Neural cell (in vitro differentiated cells): ENCODE measurements around the gene TMF1.

Source experiments
- CTCF ChIP-seq: fragments of 450-650 bp; IDR thresholded peaks from 2 replicates; pipeline ENCODE4 v1.5.1; 2014; ENCODE audit warnings: antibody characterized with exemption, mild to moderate bottlenecking, moderate library complexity; ENCODE audit not compliant: poor library complexity, severe bottlenecking
- EP300 ChIP-seq: fragments of 450-650 bp; conservative IDR thresholded peaks from 2 replicates; pipeline ENCODE4 v1.6.1; 2014; ENCODE audit warnings: antibody characterized with exemption, mild to moderate bottlenecking, moderate library complexity; ENCODE audit not compliant: poor library complexity, severe bottlenecking
- EZH2 ChIP-seq: fragments of 200-600, 300-800 bp; shearing (Covaris generic), sonication (generic); IDR thresholded peaks from 2 replicates; pipeline ENCODE4 v1.6.1; 2014; ENCODE audit warnings: antibody characterized with exemption, low read length, borderline replicate concordance, mild to moderate bottlenecking; ENCODE audit not compliant: insufficient read depth, poor library complexity, severe bottlenecking
- POLR2AphosphoS5 ChIP-seq: IDR thresholded peaks from 2 replicates; pipeline ENCODE4 v1.6.1; 2012
- REST ChIP-seq: IDR thresholded peaks from 2 replicates; pipeline ENCODE4 v1.6.1; 2012; ENCODE audit warnings: borderline replicate concordance
- TAF1 ChIP-seq: IDR thresholded peaks from 2 replicates; pipeline ENCODE4 v1.6.1; 2012; ENCODE audit warnings: low read depth

DNA sequence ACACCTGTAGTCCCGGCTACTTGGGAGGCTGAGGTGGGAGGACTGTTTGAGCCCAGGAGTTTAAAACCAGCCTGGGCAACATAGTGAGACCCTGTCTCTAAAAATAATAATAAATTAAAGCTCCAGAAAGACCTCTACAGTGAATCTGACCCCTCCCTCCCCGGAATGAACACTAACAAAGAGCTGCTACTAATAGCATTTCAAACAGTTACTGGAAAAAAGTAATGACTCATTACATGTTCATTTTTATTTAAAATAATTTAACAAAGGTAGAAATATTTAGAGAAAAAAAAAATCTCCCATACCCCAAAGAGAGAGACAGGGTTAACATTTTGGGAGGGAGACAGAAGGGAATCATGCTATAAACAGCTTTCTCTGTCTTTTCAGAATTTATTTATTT lies 30.2 kb upstream of the TMF1 start:
- TF ChIP-seq REST (no peak), CTCF (no peak), POLR2AphosphoS5 (no peak), EZH2 (no peak), EP300 (no peak), TAF1 (no peak)
